GM12864 (cell line): ENCODE measurements around the gene CNTNAP5.

Experiments used
- DNase-seq: peaks from one replicate; pipeline ENCODE4 v3.0.0-alpha.2; 2011; ENCODE audit warnings: low read depth
- H3K4me3 ChIP-seq: 2 replicates; pipeline ENCODE4 v1.5.1; 2011; ENCODE audit warnings: mild to moderate bottlenecking, low read depth, low read length, control low read depth
- CTCF ChIP-seq: IDR thresholded peaks from 2 replicates; pipeline ENCODE4 v1.5.1; 2011; ENCODE audit warnings: low read depth, mild to moderate bottlenecking, moderate library complexity, low read length, control low read depth, inconsistent platforms; ENCODE audit errors: missing control alignments

Gene CNTNAP5

GRCh38 chr2:124626993-124627392 lies 601.9 kb downstream of the CNTNAP5 start:
- no peak overlapping the region for H3K4me3 ChIP-seq
- no peak for TF ChIP-seq CTCF
- DNase-seq = no peak

- no peak for DNase-seq
- no peak for TF ChIP-seq CTCF
- no peak overlapping the region for H3K4me3 ChIP-seq
Observed at GRCh38 chr2:124633812-124634211, 608.7 kb downstream of the CNTNAP5 start.

GRCh38 chr2:124639524-124639923 lies 614.4 kb downstream of the CNTNAP5 start:
- DNase-seq = no peak
- H3K4me3 ChIP-seq = no peak overlapping the region
- TF ChIP-seq CTCF = no peak

GRCh38 chr2:124640221-124640750 lies 615.2 kb downstream of the CNTNAP5 start:
- no peak for TF ChIP-seq CTCF
- H3K4me3 ChIP-seq = no peak overlapping the region
- no peak for DNase-seq

GRCh38 chr2:124646166-124646815 lies 621.2 kb downstream of the CNTNAP5 start:
- no peak for DNase-seq
- no peak overlapping the region for H3K4me3 ChIP-seq
- TF ChIP-seq CTCF = no peak

- TF ChIP-seq CTCF = no peak
- DNase-seq = no peak
- no peak overlapping the region for H3K4me3 ChIP-seq
Observed at GRCh38 chr2:124647245-124647644, 622.2 kb downstream of the CNTNAP5 start.

- DNase-seq = no peak
- H3K4me3 ChIP-seq = no peak overlapping the region
- no peak for TF ChIP-seq CTCF
Observed at GRCh38 chr2:124647663-124648062, 622.6 kb downstream of the CNTNAP5 start.
